Lung (tissue), 12 donors: Measurements from ENCODE around the gene P2RX5. TPM values are rescaled to one million over a fixed set of nuclear protein-coding genes. Genes with fewer than 3 reads are reported as not detected.
A peak's percentile ranks its signal among the peaks of the same experiment; 100 is the strongest.

ENCODE experiments used
- ATAC-seq: fragments of 200-7000 bp; cut with Tn5 transposase; one replicate; pipeline ENCODE4 v1.9.1; 2020; ENCODE audit warnings: moderate number of reproducible peaks; ENCODE audit not compliant: insufficient read depth, low FRiP score
- DNase-seq, 3 donors: peaks; one replicate each; pipeline ENCODE4 v3.0.0-alpha.2; 2013 to 2017
- H3K27ac ChIP-seq, 2 donors: one replicate each; pipeline ENCODE4 v1.5.1; 2013; ENCODE audit warnings: mild to moderate bottlenecking in 2 of 2, moderate library complexity in 2 of 2, control low read depth in 1 of 2, inconsistent platforms in 1 of 2, low read depth in 1 of 2, low read length in 1 of 2
- H3K27me3 ChIP-seq, 3 donors: one replicate each; pipeline ENCODE4 v1.5.1; 2013; ENCODE audit warnings: low read length in 2 of 3; ENCODE audit not compliant: control insufficient read depth in 3 of 3, insufficient read depth in 3 of 3
- H3K36me3 ChIP-seq, 4 donors: one replicate each; pipeline ENCODE4 v1.5.1; 2013; ENCODE audit warnings: low read length in 4 of 4, mild to moderate bottlenecking in 1 of 4, moderate library complexity in 1 of 4; ENCODE audit not compliant: control insufficient read depth in 4 of 4, insufficient read depth in 4 of 4
- H3K4me1 ChIP-seq, 5 donors: one replicate each; pipeline ENCODE4 v1.5.1; 2013; ENCODE audit warnings: low read length in 5 of 5, mild to moderate bottlenecking in 2 of 5, moderate library complexity in 1 of 5; ENCODE audit not compliant: control insufficient read depth in 5 of 5, insufficient read depth in 5 of 5
- H3K4me3 ChIP-seq: one replicate; pipeline ENCODE4 v1.5.1; 2013; ENCODE audit warnings: mild to moderate bottlenecking, control low read depth, moderate library complexity
- H3K9ac ChIP-seq, 2 donors: one replicate each; pipeline ENCODE4 v1.5.1; 2013; ENCODE audit warnings: low read length in 2 of 2, control low read depth in 1 of 2; ENCODE audit not compliant: insufficient read depth in 1 of 2
- H3K9me3 ChIP-seq, 4 donors: one replicate each; pipeline ENCODE4 v1.5.1; 2013; ENCODE audit warnings: low read length in 3 of 4, mild to moderate bottlenecking in 1 of 4, moderate library complexity in 1 of 4; ENCODE audit not compliant: control insufficient read depth in 4 of 4, insufficient read depth in 3 of 4
- CTCF ChIP-seq: IDR thresholded peaks from 2 replicates; pipeline ENCODE4 v1.5.1; 2012; ENCODE audit warnings: mild to moderate bottlenecking; ENCODE audit errors: control extremely low read depth, extremely low read depth
- WGBS, 2 donors: extraction: QIAGEN DNeasy Blood & Tissue Kit; methylation state at CpG; one replicate each; pipeline ENCODE4 v1.1.7; 2013; 5-methylcytosine and 5-hydroxymethylcytosine counted together
- polyA plus RNA-seq, 2 donors: library from polyadenylated mRNA; stranded (reverse); fragments of 200-250 nt; gene quantifications; one replicate each; pipeline ENCODE4 v1.2.1, GENCODE V29; 2013
- total RNA-seq, 2 donors: library from RNA; depleted of rRNA in 1 of 2; stranded (reverse); fragments of >200 nt in 1 of 2; gene quantifications; one replicate each; pipeline ENCODE4 v1.2.1, GENCODE V29; 2014 to 2021
- donor health status: control.
- donor health status: control.
- donor health status: Bipolar disorder and iron deficiency.
- donor health status: healthy.
- donor health status: DM: yes; HTN: yes; CAD: no.

Gene P2RX5
- total and polyA plus RNA-seq, 4 donors: 1.3 to 4.7 (median 3.3) TPM

GRCh38 chr17:3626831-3627768, 68.9 kb downstream of the P2RX5 start:
- Histone ChIP-seq H3K9me3 (no peaks in the 10 kb centered on the region), H3K4me3 (no peak overlapping the region), H3K4me1 (no peaks in the 10 kb centered on the region), H3K36me3 (peaks cover 4 to 39% (median 30%) of the 10 kb centered on the region in 4 donors), H3K9ac (no peak overlapping the region), H3K27me3 (no peaks in the 10 kb centered on the region), H3K27ac (peak overlapping the region in 1 of 2 donors; percentile 22)
- no peak for TF ChIP-seq CTCF
- 80 to 86% methylated on average over 16 of the region's 16 CpGs for WGBS, 2 donors
- ATAC-seq (no peak), DNase-seq (no peak)

Other genes with a start within 250 kb of the P2RX5 start
- gene SPATA22, start 224.3 kb downstream of the P2RX5 start, total RNA-seq: not detected
- gene SPATA22, start 224.3 kb downstream of the P2RX5 start, polyA plus RNA-seq: under 1 TPM; 0.06 to 0.12 TPM
- gene ASPA, start 220.2 kb downstream of the P2RX5 start, total RNA-seq: 10 to 100 TPM in 1 of 2 donors, 1 to 10 TPM in 1; 2.5 to 17.5 TPM
- under 1 TPM; 0.31 to 0.96 TPM for gene ASPA, start 220.2 kb downstream of the P2RX5 start, polyA plus RNA-seq
- gene TRPV3, start 138.3 kb downstream of the P2RX5 start, total RNA-seq: under 1 TPM; 0.46 to 0.91 TPM
- gene TRPV3, start 138.3 kb downstream of the P2RX5 start, polyA plus RNA-seq: under 1 TPM; 0.10 to 0.20 TPM
- gene TRPV1, start 86.7 kb downstream of the P2RX5 start, total RNA-seq: 1 to 10 TPM; 3.4 to 6.6 TPM
- 1 to 10 TPM; 1.4 to 2.6 TPM for gene TRPV1, start 86.7 kb downstream of the P2RX5 start, polyA plus RNA-seq
- gene SHPK, start 59.9 kb downstream of the P2RX5 start, total RNA-seq: 10 to 100 TPM; 15.9 to 16.8 TPM
- gene SHPK, start 59.9 kb downstream of the P2RX5 start, polyA plus RNA-seq: 1 to 10 TPM; 4.9 to 6.7 TPM
- gene CTNS, start 59.4 kb downstream of the P2RX5 start, total RNA-seq: 10 to 100 TPM; 14.3 to 24.9 TPM
- 10 to 100 TPM in 1 of 2 donors, 1 to 10 TPM in 1; 7.7 to 24.1 TPM for gene CTNS, start 59.4 kb downstream of the P2RX5 start, polyA plus RNA-seq
- gene TAX1BP3, start 27.6 kb downstream of the P2RX5 start, total RNA-seq: 100 to 1,000 TPM in 1 of 2 donors, 10 to 100 TPM in 1; 71.0 to 146 TPM
- 100 to 1,000 TPM in 1 of 2 donors, 10 to 100 TPM in 1; 69.7 to 123 TPM for gene TAX1BP3, start 27.6 kb downstream of the P2RX5 start, polyA plus RNA-seq
- gene EMC6, start 27.3 kb downstream of the P2RX5 start, total RNA-seq: 10 to 100 TPM; 10.9 to 40.0 TPM
- gene EMC6, start 27.3 kb downstream of the P2RX5 start, polyA plus RNA-seq: 10 to 100 TPM; 85.0 to 93.4 TPM
- 1 to 10 TPM in 1 of 2 donors, under 1 TPM in 1; 0.55 to 1.1 TPM for gene HASPIN, start 27.7 kb upstream of the P2RX5 start, total RNA-seq
- gene HASPIN, start 27.7 kb upstream of the P2RX5 start, polyA plus RNA-seq: under 1 TPM; 0.24 to 0.47 TPM
- 10 to 100 TPM; 16.8 to 21.3 TPM for gene ITGAE, start 105.0 kb upstream of the P2RX5 start, total RNA-seq
- gene ITGAE, start 105.0 kb upstream of the P2RX5 start, polyA plus RNA-seq: 10 to 100 TPM; 34.0 to 37.3 TPM
- 10 to 100 TPM; 34.3 to 49.4 TPM for gene NCBP3, start 150.1 kb upstream of the P2RX5 start, total RNA-seq
- 10 to 100 TPM; 15.9 to 17.8 TPM for gene NCBP3, start 150.1 kb upstream of the P2RX5 start, polyA plus RNA-seq
- gene CAMKK1, start 196.9 kb upstream of the P2RX5 start, total RNA-seq: 10 to 100 TPM in 1 of 2 donors, 1 to 10 TPM in 1; 3.8 to 14.9 TPM
- gene CAMKK1, start 196.9 kb upstream of the P2RX5 start, polyA plus RNA-seq: 10 to 100 TPM in 1 of 2 donors, 1 to 10 TPM in 1; 7.9 to 11.0 TPM
- gene P2RX1, start 220.3 kb upstream of the P2RX5 start, total RNA-seq: 10 to 100 TPM in 1 of 2 donors, 1 to 10 TPM in 1; 4.6 to 16.4 TPM
- gene P2RX1, start 220.3 kb upstream of the P2RX5 start, polyA plus RNA-seq: 10 to 100 TPM in 1 of 2 donors, 1 to 10 TPM in 1; 7.0 to 14.0 TPM